Hematopoietic multipotent progenitor cell treated with erythropoietin and hydrocortisone succinate and interleukin-3 and kit ligand, for 4 days (in vitro differentiated cells): ENCODE measurements around the gene HPN.

Experiments used
- DNase-seq: peaks from one replicate; pipeline ENCODE4 v3.0.0-alpha.2; 2015

Gene HPN

GRCh38 chr19:35108730-35109129 is 67.2 kb downstream of the HPN start:
- DNase-seq = no peak

DNA sequence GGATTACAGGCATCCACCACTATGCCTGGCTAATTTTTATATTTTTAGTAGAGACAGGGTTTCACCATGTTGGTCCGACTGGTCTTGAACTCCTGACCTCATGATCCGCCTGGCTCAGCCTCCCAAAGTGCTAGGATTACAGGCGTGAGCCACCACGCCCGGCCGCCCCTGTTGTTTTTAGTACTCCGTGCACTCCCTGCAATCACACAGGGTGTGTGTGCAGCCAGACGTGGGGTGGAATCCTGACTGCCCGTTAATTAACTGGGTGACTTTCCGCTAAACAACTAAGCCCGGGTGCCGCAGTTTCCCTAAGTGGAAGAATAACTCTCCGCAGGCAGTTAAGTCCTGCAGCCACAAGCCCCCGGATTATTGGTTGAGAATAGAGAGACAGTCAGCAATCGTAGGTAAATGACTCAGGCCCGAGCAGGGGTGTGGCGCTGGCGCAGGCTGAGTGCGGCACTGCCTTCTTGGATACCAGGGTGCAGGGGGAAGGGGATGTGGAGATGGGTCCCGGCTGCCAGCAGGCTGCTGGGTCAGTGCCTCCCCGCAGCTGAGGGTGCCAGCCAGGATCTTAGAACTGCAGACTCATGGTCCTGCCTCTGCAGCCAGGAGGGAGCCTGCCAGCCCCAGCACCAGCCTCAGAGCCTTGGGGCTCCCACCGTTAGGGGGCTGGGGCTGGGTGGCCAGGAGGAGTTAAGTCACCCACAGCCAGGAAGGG is 68.0 kb downstream of the HPN start:
- DNase-seq = peak; percentile 52

DNA sequence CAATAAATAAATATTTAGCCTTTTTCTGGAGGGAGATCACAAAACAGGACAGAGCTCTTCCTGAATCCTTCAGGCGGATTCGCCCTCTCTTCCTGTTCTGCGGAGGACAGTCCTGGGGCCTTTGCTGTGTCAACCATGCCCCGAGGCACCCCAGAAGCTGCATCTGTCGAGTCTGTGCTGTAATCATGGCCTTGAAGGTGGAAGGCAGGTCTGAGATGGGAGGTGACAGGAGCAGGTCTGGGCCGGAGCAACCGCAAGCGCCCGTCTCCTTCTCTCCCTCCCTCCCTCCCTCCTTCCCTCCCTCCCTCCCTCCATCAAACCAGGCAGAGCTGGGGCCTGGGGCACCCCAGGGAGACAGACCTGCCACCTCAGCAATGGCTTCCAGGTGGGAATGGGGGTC is 69.5 kb downstream of the HPN start:
- no peak for DNase-seq

GRCh38 chr19:35112995-35113688 is 71.6 kb downstream of the HPN start:
- DNase-seq = no peak

- DNase-seq = peak; percentile 82
Measured at GRCh38 chr19:35114353-35115176, 73.0 kb downstream of the HPN start.

DNA sequence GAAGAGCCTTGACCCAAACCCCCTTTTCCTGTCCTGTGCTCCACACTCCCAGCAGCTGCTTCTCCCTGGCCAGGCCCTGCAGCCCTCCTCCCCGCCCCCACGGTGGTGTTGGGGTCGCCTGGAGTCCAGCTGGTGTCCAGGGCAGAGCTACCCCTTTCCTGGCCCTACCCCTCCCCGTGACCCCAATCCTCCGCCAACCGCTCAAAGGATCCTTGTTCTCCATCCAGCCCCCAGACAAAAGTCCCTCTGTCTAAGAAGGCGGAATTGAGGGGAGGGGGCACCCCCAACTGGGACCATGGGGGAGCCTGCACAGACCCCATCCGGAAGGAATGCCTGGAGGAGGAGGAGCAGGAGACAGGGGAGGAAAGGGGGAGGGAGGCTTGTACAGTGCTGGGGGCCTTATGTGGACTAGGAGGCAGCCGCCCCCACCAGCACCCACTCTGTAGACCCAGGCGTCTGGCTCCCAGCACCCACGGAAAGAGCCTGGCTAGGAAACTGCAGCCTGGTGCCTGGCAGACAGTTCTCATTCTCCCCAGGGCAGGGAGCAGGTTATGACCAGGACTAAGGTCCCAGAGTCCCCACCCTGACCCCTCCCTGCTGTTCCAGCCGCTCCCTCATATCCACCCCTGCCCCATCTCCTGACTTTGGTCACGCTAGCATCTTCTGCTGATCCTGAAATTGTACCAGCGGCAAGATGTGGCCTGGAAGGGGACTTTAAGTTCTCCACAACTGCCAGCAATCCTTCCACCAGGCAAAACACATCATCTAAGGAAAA is 73.8 kb downstream of the HPN start, which contains the start of gene FXYD3:
Gene FXYD3, plus strand, starts transcription at position 647 of the 775 bp plus-strand sequence. CDS start 3,554 bp downstream, outside the sequence.
- DNase-seq = no peak
